ENCODE measurements around the gene TNFRSF25.
"Not testable (repeated sequence)": the region's sequence is repeated elsewhere in the genome, so short reads cannot be mapped to it uniquely, and the experiment has no call there.

The TNFRSF25 gene

DNA sequence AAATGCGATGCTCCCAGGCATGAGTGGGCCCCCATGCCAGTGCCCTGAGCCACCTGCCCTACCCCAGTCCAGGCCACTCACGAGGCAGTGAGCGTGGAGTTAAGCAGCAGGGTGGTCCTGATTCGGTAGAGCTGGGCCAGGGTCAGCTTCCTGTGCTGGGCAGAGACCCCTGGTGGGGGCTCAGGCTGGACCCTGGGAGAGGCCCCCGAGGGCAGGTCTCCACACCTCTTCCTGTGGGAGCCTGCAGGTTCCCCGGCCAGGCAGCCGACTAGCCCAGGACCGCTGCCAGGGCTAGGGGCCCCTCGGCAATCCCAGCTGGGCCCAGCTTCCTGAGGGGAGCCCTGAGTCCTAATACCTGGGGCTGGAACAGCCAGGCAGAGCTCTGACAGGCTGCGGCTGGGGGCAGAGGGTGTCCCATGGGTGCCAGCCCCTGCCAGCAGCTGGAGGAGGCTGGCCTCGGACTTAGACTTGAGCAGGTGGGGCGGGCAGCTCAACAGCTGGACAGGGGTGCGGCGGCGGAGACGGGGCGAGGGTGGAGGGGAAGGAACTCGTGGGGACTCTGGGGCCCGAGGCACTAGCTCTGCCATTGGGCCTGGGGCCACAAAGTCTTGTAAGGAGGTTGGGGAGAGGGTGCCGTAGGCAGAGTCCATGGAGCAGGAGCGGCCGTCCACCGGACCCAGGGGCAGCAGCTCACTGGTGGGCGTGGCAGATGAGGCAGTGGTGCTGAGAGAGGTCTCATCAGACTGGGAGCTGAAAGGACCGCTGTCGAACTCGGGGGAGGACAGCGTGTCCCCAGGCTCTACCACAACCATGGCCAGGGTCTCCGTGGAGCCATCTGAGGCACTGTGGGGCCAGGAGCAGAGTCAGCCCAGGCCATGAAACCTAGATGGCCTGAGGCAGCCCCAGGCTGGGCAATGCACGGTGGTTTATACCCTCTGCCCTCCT lies 2.0 kb upstream of the TNFRSF25 start:
- DNase-seq: no peak

DNA sequence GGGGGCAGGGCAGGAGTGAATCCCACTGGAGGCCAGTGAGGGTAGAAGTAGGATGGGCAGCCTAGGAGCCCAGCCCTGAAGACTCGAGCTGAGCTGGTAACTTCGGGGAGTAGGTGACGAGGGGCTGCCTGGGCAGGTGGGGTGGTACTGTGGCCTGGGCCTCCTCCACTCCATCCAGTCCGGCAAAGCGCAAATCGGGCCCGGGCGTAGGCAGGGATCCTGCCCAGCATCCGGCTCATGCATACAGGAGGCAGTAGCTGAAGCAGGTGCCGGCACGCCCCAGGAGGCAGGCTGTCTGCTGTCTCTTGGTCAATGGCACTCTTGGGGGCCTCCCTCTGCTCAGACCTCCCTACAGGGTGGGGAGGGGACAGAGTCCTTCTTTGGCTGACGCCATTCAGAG lies 1.3 kb upstream of the TNFRSF25 start:
- DNase-seq: no peak

DNA sequence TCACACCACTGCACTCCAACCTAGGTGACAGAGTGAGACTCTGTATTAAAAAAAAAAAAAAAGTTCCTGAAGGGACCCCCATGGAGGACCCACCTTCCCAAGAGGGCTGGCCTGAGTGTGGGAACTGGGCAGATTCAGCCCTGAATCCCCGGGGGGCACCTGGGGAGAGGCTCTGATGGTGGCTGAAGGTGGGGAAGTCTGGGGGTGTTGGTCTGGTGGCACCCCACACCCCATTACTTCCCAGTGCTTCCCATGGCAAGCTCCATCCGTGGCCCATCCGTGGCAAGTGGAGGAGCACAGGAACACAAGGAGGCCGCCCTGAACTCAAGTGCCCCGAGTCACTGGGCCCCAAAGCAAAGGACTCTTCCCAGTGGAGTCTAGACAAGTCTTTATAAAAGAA lies 778 bp upstream of the TNFRSF25 start:
- no peak for DNase-seq

DNA sequence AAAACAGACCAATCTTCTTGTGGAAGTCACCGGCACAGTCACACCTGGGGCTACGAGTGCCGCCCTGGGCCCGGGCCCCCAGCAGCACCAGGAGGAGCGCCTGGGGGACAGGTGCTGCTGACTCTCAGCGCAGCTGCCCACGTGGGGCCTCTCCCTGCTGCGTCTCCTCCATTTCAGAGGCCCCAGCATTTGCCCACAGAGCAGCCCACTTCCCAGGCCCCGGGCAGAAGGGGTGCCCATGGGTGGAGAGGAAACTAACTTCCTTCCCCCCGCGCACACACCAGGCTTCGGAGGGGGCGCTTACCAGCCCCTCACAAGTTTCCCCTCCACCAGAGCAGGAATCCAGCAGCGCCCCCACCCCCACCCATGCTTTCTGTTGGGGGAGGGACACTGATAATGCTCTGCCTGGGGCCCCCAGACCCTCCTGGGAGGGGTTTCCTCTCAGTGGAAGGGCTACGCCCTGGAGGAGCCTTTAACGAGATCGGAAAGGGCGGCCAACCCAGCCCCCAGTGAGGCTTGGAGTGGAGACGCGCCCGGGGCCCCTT lies 440 bp downstream of the TNFRSF25 start:
- DNase-seq: no peak

DNA sequence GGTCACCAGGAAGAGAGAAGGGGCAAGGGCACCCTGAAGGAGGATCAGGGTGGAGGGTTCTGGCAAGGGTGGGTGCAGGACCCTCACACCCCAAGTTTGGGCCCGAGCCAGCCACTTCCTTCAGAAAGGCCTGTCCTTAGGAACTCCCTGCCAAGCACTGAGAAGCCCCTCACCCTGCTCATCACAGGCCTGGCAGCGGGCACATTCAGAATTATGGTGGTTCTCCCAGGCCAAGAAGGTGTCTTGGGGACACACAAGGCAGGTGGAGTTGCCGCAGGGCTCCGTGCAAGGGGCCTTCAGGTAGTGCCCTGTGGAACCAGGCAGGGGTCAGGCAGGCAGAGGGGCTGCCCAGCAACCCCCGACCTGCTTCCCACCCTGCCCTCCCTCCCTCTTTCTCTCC lies 1.1 kb downstream of the TNFRSF25 start:
- no peak for DNase-seq

DNA sequence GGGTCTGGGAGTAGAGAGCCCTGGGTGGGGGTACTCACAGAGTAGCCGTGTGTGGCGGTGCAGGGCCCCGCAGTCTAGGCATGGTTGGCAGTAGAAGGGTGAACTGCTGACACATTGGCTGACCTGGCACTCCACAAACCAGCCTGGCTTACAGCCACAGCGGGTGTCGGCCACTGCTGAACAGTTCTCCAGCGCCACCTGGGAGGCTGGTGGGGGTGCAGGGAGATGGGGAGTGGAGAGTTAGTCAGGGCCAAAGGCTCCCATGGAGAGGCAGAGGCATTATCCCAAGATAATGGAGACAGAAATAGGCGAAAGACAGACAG lies 1.5 kb downstream of the TNFRSF25 start:
- no peak for DNase-seq

DNA sequence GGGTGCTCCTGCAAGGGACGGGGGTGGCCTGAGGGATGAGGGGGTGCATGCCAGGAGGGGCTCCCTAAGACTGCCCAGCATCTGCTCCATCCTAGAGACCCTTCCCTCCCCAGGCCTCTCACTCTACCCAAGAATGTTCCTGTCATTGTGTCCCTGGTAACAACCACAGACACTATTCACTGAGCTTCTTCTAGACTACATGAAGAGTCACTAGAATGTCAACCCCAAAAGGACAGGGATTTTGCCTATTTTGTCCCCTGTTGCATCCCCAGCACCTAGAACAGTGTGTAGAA lies 2.9 kb downstream of the TNFRSF25 start:
- DNase-seq: no peak

DNA sequence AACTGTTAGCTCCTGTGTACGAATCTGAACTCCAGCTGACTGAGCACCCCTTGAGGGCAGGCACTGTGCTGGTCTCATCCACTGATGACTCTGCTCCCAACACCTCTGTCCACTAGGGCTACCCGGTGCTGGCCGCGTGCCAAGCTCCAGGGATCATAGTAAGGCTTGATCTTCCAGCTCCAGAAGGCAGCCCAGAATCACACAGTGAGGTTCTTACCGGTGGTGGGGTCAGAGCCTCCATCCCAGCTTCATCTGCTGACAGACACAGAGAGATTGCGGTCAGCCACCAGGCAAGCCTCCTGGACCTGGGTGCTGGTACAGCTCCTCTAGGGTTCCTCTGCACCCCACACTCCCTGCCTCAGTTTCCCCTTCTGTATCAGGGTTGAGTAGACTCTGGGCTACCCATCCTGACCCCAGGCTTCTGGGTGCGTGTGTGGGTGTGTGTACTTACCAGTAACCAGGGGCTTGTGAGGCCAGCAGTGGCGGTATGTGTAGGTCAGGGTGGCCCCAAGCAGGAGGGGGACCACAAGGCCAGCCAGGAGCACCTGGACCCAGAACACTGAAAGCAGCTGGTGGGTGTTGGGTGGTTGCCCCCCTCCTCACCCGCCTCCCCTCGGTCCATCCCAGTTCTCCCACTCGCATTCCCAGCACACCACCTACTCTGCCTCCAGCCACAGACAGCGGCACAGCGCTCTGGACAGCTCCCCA lies 3.4 kb downstream of the TNFRSF25 start:
- DNase-seq: peak; percentile 4

DNA sequence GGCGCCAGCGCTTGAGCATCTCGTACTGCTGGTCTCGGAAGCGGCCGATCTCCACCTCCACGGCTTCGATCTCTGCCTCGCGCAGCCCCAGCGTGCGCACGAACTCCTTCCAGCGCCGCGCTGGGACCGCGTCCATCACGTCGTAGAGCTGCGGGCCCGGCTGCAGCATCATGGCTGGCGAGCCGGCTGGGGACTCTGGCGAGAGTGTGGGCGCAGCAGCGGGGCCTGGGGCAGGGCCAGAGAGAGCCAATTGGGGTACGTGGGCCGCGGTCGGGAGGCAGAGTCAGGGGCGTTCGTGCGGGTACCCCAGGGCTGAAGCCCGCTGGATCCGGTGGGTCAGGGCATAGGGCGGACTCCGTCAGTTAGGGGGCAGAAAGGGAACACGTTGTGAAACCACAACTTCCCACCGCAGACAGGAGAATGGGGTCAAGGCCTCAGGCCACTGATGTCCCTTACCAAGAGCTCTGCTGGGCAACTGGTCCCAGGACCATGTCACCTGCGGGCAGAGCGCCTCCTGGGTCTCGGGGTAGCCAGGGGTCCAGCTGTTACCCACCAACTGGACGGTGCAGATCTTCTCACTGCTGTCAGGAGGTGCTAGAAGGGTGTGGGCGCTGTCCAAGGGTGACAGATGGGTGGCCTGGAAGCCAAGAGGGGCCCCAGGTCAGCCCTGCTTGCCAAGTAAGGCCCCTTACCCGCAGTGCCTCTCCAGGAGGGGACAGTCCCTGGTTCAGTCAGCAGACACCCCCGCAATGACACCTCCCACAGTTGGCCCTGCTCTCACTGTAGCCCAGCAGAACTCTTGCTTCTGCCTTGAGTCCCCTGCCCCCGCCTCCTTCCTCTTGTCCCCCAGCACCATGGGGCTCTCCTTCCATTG lies 4.2 kb downstream of the TNFRSF25 start:
- peak; percentile 44 for DNase-seq

DNA sequence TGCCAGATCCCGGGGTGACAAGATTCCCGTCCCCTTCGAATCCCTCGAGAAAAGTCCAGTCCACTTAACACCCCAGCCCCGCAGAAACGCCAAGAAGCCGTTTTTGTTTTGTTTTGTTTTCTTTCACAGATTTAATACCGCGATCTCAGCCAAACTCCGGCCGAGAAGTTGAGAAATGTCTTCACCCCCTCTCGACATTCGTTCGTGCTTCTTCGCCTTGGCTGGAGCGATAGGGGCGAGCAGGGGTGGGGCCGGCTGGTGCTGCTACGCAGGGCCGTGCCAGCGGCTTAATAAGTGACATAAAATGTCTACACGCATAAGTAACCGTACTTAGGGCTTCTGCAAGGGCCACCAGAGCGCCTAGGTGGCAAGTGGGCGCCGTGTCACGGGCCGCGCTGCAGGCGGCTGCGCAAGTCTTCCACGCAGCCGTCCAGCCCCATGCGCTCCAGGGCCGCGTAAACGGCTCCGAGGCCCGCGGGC lies 4.9 kb downstream of the TNFRSF25 start:
- DNase-seq: peak; percentile 40

DNA sequence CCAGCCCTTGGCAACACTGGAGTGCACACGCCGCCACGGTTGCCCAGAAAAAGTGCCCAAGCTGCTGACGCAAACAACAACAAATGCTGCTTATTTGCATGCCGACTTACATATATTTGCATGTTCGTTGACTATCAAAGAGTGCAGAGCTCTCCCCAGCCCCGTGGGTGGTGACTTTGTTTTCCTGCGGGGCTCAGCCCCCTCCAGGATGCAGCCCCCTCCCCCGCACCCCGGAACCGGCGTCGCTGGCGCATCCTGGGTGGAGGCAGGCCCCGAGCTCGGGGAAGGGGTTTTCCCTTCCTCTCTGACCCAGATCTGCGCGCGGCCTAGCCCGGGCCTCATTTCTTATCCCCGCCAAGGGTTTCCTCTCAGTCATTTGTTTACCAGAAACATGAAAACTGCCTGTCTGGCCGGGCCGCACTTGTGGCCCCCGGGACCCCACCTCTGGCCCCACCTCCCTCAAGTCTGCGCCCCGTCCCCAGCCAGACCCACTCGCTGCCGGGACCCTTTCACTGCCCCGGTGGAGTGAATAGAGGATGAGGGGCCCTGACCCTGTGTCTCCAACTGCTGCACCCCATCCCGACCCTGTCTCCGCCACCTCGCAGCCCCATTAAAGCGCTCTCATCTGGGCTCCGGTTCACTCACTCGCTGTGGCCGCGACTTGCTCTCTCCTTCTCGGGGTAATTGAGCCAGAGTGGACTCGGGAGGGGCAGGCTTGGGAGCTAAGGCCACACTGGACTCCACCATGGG lies 5.5 kb downstream of the TNFRSF25 start:
- peak; percentile 46 for DNase-seq

DNA sequence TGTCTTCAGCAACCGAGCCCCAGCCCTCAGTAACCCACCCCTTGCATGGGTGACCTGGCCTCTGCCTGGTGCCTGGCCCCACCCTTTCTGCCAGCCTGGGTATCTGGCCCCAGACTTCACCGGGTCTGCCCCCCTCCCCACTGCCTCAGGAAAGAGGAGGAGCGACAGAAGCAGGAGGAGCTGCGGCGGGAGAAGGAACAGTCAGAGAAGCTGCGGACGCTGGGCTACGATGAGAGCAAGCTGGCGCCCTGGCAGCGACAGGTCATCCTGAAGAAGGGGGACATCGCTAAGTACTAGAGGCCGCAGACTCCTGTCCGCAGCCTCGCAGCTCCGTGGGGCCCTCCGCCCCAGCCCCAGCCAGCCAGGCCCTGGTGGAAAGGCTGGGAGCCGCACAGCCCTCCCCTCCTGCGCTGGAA lies 6.1 kb downstream of the TNFRSF25 start:
- DNase-seq: peak; percentile 46

DNA sequence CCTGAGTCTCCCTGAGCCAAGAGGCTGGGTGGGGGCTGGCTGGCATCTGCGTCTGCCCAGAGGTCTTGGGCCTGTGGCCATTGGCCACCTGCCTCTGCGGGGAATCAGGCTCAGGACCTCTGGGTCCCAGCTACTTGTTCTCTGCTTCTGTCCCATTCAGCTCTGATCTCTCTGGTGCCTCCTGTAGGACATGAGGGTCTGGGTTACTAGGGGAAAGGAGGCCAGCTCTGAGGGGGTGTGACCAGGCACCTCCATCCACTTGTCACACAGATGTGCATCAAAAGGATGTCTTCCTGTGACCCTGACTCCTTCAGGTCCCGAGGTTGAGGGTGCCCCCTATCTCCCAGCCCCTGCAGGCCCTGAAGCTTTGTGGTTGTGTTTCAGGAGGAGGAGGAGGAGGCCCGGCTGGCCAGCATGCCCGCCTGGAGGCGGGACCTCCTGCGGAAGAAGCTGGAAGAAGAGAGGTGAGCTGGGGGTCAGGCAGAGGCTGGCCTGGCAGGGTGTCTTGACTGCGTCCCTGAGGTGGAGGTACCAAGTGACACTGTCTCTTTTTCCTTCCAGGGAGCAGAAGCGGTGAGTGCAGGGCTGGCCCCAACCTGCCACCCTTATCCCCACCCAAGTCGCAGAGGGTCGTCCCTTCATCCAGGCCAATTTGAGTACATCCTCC lies 9.0 kb downstream of the TNFRSF25 start:
- DNase-seq: no peak

DNA sequence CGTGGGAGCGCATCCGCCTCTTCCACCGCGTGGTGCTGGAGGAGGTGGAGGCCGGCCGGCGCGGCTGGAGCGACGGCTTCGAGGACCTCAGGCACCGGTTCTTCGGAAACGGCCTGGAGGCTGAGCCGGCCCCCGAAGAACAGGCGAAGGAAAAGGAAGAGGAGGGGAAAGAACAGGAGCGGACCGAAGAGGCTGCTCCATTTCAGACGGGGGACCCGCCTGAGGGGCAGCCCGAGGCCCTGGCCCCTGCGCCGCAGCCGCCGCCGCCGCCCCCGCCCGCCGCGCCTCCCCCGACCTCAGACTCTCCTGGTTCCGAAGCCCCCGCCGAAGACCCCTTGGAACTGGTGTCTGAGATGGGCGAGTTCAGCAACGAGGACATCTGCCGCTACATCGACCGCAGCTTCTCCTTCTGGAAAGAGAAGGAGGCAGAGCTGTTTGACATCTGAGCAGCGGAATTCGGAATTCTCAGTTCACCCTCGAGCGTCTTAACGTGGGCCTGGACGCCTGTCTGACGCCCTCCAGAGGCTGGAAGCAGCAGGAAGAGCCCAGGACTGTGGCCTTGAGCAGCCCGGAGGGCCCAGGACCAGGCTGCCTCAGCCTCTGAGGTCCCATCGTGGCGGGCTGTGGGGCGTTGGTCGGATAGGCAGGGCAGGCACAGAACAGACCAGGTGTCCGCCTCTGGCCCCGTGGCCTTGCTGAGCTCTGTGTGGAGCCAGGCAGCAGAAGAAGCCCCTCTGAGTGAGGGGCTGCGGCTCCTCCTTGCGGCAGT lies 10.0 kb downstream of the TNFRSF25 start:
- DNase-seq: not testable (repeated sequence)

DNA sequence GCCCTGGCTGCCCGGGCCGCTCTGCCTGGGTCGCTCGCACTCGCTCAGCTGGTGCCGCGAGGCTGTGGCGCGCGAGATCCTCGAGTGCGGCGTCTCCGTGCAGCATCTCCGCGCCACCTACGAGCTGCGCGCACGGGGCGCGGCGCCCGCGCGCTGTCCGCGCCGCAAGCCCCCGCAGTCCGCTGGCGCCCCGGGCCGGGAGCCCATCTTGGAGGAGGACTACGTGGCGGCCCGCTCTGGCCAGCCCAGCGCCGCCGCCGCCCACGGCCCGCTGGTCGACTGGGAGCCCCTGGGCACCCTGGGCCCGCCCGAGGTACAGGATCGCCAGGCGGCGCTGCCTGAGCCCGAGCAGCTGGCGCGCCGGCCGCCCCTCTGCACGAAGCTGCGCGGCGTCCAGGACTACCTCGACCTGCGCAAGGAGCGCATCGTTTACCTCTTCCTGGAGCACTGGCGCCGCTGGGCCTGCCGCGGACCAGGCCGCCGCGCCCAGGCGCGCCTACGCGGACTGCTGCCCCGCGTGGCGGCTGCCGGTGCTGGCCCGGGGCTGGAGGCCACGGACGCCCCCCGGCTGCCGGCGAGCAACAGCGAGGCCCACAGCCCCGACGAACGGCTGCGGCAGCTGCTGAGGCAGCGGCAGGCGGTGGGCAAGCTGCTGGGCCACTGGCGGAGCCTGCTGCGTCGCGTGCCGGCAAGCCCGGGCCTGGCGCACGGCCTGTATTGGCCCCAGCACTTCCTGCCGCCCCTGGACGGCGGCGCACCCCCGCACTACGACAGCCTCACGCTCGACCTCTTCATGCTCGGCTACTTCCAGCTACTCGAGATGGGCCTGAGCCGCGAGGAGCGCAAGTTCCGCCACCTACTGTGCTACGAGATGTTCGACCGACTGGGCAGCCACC lies 10.9 kb downstream of the TNFRSF25 start:
- peak; percentile 69 for DNase-seq

DNA sequence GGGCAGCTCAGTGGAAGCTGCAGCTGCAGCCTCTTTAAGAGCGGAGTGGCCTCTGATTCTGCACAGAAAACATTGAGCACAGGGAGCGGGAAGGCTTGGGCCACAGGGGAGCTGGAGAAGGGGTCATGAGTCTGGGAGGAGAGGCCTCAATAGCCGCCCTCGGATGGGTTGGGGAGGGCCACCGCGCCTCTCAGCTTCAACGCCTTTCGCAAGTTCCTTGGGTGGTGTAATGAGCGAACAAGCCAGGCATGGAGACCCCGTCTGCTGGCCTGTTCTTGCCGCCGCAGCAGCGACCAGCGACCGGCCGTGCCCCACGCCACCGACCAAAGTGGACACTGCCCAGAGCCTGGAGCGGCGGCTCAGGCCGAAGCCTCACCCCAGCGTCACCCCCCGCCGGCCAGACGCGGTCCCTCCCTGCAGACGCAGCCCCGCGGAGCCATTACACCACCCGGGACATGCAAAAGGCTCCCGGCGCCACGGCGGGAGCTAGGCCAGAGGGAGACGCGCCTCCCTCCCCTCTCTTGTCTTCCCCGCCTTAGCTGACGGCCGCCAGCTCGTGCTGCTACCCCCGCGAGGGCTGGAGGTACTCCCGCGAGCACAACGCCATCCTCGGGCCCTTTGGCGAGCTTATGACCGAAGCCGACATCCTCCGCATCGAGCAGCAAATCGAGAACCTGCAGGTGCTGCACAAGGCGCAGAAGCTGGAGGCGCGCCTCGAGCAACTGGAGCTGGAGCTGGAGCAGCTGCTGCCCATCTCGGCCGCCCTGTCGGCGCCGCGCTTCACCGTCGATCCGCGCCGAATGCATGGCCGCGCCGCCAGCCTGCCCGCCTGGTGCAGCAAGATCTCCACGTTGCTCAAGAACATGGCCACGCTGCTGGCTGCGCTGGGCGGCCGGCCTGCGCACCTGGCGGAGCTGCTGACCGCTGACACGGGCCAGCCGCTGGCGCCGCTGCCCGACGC lies 11.8 kb downstream of the TNFRSF25 start:
- DNase-seq: peak; percentile 77

DNA sequence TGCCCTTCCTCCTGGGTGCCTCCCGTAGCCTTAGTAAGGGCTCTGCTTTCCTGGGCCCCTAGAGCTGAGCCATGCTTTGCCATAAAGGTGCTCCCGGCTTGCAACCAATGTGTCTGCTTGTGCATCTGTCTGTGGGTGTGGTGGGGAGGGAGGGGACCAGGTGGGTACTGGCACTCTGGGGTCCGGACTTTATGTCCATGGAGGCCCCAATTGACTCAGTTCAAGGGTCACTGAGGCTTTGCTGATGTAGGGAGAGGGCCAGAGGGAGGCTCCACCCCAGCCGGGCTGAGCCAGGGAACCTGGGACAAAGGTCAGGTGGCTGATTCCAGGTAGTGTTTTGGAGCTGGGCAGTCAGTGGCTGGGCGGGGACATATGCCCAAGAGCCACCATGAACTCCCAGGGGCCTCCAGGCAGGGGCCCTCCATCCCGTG lies 15.0 kb downstream of the TNFRSF25 start:
- DNase-seq: no peak

DNA sequence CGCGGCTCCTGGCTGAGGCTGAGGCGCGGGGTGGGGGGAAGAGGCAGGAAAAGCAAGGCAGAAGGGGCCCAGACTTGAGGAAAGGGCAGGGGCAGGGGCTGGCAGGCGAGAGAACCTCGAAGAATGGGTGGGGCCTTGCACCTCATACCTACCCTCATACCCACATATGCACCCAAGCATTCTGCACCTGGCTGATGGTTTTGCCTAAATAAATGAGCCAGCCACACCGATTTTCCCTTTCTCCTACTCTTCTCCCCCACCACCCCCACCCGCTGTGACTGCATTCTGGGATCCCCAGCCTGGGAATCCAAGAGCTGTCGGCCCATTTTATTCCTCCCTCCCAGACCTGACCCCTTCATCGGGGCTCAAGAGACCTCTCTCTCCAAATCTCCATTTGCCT lies 15.5 kb downstream of the TNFRSF25 start:
- DNase-seq: not testable (repeated sequence)
